Neural crest cell (in vitro differentiated cells): ENCODE measurements around the gene PTCD3. TPM values are rescaled to one million over a fixed set of nuclear protein-coding genes. Genes with fewer than 3 reads are reported as not detected.

Source experiments
- DNase-seq: peaks from one replicate; pipeline ENCODE4 v3.0.0; 2021; ENCODE audit warnings: low read depth, mixed read lengths, low spot score
- H3K27ac Mint-ChIP-seq: one replicate; pipeline ENCODE4 v1.8.0; 2021; ENCODE audit warnings: mild to moderate bottlenecking, mixed read lengths; ENCODE audit not compliant: unreplicated experiment
- H3K27me3 Mint-ChIP-seq: 2 replicates; pipeline ENCODE4 v1.8.0; 2021; ENCODE audit warnings: low read depth, mild to moderate bottlenecking, mixed read lengths
- H3K36me3 Mint-ChIP-seq: 2 replicates; pipeline ENCODE4 v1.8.0; 2021; ENCODE audit warnings: low read depth, mild to moderate bottlenecking, mixed read lengths
- H3K4me1 Mint-ChIP-seq: 2 replicates; pipeline ENCODE4 v1.8.0; 2021; ENCODE audit warnings: mixed read lengths
- H3K4me3 Mint-ChIP-seq: one replicate; pipeline ENCODE4 v1.8.0; 2021; ENCODE audit warnings: mild to moderate bottlenecking, mixed read lengths
- H3K9me3 Mint-ChIP-seq: 2 replicates; pipeline ENCODE4 v1.8.0; 2021; ENCODE audit warnings: mixed read lengths
- total RNA-seq: library from RNA; stranded (reverse); gene quantifications from 2 replicates; pipeline ENCODE4 v1.2.1, GENCODE V29; 2021
- TF ChIP-seq, protein P1 (sequence below): fragments of 200-600 bp; sonication (generic); conservative IDR thresholded peaks from 2 replicates; pipeline ENCODE4 v1.5.0; 2021; ENCODE audit warnings: antibody characterized with exemption, mild to moderate bottlenecking

Gene PTCD3
- total RNA-seq, 1 donor from 2014 or later: 147 TPM

DNA sequence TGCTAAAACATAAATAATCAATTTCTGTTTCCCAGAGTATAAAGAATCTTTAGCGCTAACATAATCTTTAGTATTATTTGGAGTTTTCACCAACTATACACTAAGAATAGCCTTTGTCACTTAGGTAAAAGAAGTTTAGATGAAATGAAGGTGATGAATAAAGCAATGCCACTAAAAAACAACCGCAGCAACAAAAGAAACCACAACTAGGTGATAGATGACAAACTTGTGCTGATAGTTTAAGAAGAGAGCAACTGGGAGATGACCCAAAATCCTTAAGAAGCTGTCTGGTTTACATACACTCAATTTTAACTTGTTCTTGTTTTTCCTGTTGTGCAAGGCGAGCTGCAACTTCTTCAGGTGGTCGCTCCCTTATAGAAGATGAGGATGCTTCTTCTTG, 64.4 kb downstream of the PTCD3 start:
- Mint-ChIP-seq H3K27ac (no peak overlapping the region), H3K36me3 (peaks cover 17% of the 10 kb centered on the region)
- TF ChIP-seq, protein P1, sequence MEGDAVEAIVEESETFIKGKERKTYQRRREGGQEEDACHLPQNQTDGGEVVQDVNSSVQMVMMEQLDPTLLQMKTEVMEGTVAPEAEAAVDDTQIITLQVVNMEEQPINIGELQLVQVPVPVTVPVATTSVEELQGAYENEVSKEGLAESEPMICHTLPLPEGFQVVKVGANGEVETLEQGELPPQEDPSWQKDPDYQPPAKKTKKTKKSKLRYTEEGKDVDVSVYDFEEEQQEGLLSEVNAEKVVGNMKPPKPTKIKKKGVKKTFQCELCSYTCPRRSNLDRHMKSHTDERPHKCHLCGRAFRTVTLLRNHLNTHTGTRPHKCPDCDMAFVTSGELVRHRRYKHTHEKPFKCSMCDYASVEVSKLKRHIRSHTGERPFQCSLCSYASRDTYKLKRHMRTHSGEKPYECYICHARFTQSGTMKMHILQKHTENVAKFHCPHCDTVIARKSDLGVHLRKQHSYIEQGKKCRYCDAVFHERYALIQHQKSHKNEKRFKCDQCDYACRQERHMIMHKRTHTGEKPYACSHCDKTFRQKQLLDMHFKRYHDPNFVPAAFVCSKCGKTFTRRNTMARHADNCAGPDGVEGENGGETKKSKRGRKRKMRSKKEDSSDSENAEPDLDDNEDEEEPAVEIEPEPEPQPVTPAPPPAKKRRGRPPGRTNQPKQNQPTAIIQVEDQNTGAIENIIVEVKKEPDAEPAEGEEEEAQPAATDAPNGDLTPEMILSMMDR: no peak

DNA sequence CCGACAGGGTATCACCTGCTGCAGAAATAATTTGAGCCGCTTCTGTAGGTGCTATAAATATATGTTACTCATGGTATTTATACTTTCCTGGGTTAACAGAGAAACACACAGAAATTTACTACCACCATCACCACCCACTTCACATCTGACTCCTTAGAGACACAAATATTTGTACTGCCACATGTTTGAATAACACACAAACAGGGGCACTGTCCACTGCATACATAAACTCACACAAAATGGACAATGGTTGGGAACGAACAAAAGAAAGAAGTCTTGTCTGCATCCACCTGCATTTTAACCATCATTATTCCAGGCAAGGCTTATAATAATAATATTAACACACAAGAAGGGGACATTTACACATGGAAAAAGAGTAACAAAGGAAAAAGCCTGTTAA, 65.3 kb downstream of the PTCD3 start:
- Mint-ChIP-seq H3K27ac (no peak overlapping the region), H3K36me3 (peaks cover 17% of the 10 kb centered on the region), H3K4me3 (no peak overlapping the region), H3K9me3 (no peaks in the 10 kb centered on the region), H3K27me3 (no peaks in the 10 kb centered on the region), H3K4me1 (no peaks in the 10 kb centered on the region)
- DNase-seq: no peak
- TF ChIP-seq, protein P1: no peak

More for the DNA sequence above, 64.4 kb downstream of the PTCD3 start:
- H3K9me3 Mint-ChIP-seq: no peaks in the 10 kb centered on the region
- no peaks in the 10 kb centered on the region for H3K4me1 Mint-ChIP-seq
- no peaks in the 10 kb centered on the region for H3K27me3 Mint-ChIP-seq
- H3K4me3 Mint-ChIP-seq: no peak overlapping the region
- no peak for DNase-seq

DNA sequence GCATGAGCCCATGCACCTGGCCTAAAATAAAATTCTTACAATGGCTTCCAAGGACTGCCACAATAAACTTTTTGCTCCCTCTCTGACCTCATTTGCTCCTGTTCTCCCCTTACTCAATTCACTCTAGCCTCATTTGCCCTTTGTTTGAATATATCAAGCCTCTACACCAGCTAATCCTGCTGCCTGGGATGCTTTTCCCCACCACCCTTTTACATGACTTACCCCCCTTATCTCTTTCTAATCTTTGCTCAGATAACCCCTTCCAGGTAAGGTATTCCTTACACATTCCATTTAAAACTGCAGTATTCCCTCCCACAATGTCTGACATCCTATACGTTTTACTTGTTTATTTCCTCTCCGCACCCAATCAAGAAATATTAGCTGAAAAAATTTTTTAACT, 66.6 kb downstream of the PTCD3 start:
- Mint-ChIP-seq H3K27ac (no peak overlapping the region), H3K4me1 (no peaks in the 10 kb centered on the region), H3K27me3 (no peaks in the 10 kb centered on the region), H3K4me3 (no peak overlapping the region), H3K36me3 (peaks cover 17% of the 10 kb centered on the region), H3K9me3 (no peaks in the 10 kb centered on the region)
- TF ChIP-seq, protein P1: no peak
- DNase-seq: no peak

DNA sequence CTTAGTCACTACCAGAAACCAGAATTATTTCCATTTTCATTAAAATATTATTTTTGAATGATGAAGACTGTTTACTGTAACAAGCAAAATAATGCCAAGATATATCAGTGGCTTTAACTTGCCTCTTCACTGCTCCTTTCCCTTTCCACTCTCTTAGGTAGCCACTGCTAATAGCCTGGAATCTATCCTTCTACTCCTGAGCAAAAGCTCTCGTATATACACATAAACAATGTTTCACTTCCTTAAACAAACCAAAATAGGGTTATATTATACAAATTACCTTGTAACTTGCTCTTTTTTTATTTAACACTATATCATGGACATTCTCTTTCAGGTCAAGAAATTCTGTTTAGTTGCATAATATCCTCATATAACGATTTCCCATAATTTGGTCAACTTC, 68.4 kb downstream of the PTCD3 start:
- Mint-ChIP-seq H3K9me3 (no peaks in the 10 kb centered on the region), H3K27me3 (no peaks in the 10 kb centered on the region), H3K36me3 (peaks cover 10% of the 10 kb centered on the region), H3K4me1 (no peaks in the 10 kb centered on the region), H3K27ac (no peak overlapping the region), H3K4me3 (no peak overlapping the region)
- DNase-seq: no peak
- TF ChIP-seq, protein P1: no peak

DNA sequence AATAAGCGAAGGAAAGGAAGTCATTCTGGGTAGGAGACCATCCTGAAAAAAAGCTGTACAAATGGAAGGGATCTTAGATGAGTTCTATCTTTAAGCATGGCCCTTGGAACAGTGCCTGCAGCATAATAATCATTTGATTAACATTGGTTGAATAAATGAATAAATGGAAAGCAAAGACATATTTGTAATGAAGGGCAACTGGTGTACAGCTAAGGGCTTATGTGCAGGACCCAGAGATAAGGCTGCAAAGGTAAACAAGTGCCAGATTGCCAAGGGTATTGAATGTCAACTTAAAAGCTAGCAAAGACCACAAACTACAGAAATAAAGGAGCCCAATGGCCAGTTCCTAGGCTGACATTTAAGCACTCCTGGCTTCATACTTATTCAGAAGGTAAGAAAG, 69.8 kb downstream of the PTCD3 start:
- Mint-ChIP-seq H3K36me3 (peaks cover 13% of the 10 kb centered on the region), H3K4me3 (no peak overlapping the region), H3K27ac (no peak overlapping the region), H3K27me3 (no peaks in the 10 kb centered on the region), H3K9me3 (no peaks in the 10 kb centered on the region), H3K4me1 (no peaks in the 10 kb centered on the region)
- TF ChIP-seq, protein P1: no peak
- no peak for DNase-seq

DNA sequence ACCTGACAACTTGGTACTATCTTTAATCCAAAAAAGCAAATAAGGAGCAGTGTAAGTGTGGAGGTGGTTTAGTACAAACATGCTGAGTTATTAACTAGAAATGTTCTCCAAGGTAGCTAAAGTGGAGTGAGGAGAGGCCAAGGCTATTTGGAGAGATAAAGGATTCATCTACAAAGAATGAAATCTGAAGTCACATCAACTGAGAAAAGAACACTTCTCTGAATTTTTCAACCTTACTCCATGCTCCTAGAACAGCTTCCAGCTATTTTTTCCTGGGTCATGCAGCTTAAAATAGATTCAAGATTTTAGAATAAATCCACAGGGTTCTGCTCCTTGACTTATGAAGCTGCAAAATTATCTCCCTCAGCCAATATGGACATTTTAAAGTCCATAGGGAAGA, 70.6 kb downstream of the PTCD3 start:
- DNase-seq: no peak
- TF ChIP-seq, protein P1: no peak
- H3K9me3 Mint-ChIP-seq: no peaks in the 10 kb centered on the region
- H3K36me3 Mint-ChIP-seq: peaks cover 13% of the 10 kb centered on the region
- no peaks in the 10 kb centered on the region for H3K27me3 Mint-ChIP-seq
- no peaks in the 10 kb centered on the region for H3K4me1 Mint-ChIP-seq
- H3K4me3 Mint-ChIP-seq: no peak overlapping the region
- H3K27ac Mint-ChIP-seq: no peak overlapping the region
